Measurements from ENCODE around the gene ZNF784. TPM values are rescaled to one million over a fixed set of nuclear protein-coding genes. Genes with fewer than 3 reads are reported as not detected.

The ZNF784 gene
- total RNA-seq, 2 donors from 2014 or later, result 6.9 to 9.6 TPM

DNA sequence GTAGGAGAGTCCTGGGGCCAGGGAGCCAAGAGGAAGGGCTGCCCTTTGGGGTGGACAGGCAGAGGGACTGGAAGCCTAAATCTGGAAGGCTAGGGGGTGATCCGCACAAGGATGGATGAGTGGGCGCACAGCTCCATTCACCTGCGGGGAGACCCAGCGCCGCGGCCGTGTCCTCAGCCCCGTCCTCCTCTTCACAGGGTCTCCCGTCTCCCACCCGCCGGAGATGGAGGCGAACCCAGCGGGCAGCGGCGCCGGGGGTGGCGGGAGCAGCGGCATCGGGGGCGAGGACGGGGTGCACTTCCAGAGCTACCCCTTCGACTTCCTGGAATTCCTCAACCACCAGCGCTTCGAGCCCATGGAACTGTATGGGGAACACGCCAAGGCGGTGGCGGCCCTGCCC is 11.0 kb downstream of the ZNF784 start:
- H3K9me3 ChIP-seq, result no peaks in the 10 kb centered on the region
- H3K4me3 ChIP-seq, result no peak overlapping the region
- intact Hi-C loops (cut with DNase I), result loop anchor here (5.0 to 10.0 kb wide), 2 partner anchors 96 to 489 kb away; no protein-coding TSS in a partner anchor
- no peaks in the 10 kb centered on the region for H3K27me3 ChIP-seq
- H3K4me1 ChIP-seq, result peaks cover 10% of the 10 kb centered on the region
- no peak for DNase-seq
- peaks cover 0 to 2% of the 10 kb centered on the region in 2 donors for H3K36me3 ChIP-seq (replicated peaks in 1 of 2; ENCODE audit: insufficient read depth in 1 of 2, low read depth in 2 of 2)
- H3K27ac ChIP-seq, result no peak overlapping the region
- no peak for TF ChIP-seq POLR2A (IDR thresholded peaks at IDR 0.05)
- TF ChIP-seq, protein P1, sequence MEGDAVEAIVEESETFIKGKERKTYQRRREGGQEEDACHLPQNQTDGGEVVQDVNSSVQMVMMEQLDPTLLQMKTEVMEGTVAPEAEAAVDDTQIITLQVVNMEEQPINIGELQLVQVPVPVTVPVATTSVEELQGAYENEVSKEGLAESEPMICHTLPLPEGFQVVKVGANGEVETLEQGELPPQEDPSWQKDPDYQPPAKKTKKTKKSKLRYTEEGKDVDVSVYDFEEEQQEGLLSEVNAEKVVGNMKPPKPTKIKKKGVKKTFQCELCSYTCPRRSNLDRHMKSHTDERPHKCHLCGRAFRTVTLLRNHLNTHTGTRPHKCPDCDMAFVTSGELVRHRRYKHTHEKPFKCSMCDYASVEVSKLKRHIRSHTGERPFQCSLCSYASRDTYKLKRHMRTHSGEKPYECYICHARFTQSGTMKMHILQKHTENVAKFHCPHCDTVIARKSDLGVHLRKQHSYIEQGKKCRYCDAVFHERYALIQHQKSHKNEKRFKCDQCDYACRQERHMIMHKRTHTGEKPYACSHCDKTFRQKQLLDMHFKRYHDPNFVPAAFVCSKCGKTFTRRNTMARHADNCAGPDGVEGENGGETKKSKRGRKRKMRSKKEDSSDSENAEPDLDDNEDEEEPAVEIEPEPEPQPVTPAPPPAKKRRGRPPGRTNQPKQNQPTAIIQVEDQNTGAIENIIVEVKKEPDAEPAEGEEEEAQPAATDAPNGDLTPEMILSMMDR (IDR thresholded peaks at IDR 0.05), result no peak
- WGBS, 2 donors, result 92 to 93% methylated on average over 25 to 27 of the region's 27 CpGs
- ATAC-seq, result no peak

DNA sequence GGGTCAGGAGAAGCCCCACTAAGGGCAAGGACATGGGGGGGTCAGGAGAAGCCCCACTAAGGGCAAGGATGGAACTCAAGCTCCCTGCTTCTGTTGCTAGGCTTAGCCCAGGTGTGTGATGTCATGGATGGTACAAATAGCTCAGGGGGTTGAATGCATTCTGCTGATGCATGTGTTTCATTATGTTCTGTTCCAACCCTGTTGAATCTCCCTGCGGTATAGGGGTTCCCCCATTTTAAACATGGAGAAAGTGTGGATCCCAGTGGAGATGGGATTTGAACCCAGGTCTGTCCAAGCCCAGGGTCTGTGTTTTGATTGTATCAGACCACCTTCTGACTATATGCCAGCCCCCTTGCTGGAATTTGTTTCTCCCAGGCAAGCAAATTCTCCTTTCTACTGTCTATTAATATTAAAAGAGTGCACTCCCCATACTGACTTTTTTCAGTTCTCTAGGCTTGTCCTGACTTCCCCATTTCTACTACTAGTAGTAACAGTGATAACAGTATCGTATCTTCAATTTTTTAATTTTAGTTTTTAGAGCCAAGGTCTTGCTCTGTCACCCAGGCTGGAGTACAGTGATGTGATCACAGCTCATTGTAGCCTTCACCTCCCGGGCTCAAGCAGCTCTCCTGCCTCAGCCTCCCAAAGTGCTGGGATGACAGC is 12.3 kb downstream of the ZNF784 start:
- Histone ChIP-seq H3K4me3 (no peak overlapping the region), H3K9me3 (no peaks in the 10 kb centered on the region), H3K27ac (no peak overlapping the region), H3K4me1 (peaks cover 15% of the 10 kb centered on the region), H3K36me3 (replicated peaks in 1 of 2; ENCODE audit: insufficient read depth in 1 of 2, low read depth in 2 of 2) (peaks cover 0 to 2% of the 10 kb centered on the region in 2 donors), H3K27me3 (no peaks in the 10 kb centered on the region)
- TF ChIP-seq POLR2A (IDR thresholded peaks at IDR 0.05), result no peak
- TF ChIP-seq, protein P1 (IDR thresholded peaks at IDR 0.05), result no peak
- intact Hi-C loops (cut with DNase I), result loop anchor here (5.0 to 10.0 kb wide), 2 partner anchors 95 to 487 kb away; no protein-coding TSS in a partner anchor
- no peak for ATAC-seq
- DNase-seq, result no peak
- WGBS, 2 donors, result 73 to 76% methylated on average over 3 of the region's 3 CpGs

DNA sequence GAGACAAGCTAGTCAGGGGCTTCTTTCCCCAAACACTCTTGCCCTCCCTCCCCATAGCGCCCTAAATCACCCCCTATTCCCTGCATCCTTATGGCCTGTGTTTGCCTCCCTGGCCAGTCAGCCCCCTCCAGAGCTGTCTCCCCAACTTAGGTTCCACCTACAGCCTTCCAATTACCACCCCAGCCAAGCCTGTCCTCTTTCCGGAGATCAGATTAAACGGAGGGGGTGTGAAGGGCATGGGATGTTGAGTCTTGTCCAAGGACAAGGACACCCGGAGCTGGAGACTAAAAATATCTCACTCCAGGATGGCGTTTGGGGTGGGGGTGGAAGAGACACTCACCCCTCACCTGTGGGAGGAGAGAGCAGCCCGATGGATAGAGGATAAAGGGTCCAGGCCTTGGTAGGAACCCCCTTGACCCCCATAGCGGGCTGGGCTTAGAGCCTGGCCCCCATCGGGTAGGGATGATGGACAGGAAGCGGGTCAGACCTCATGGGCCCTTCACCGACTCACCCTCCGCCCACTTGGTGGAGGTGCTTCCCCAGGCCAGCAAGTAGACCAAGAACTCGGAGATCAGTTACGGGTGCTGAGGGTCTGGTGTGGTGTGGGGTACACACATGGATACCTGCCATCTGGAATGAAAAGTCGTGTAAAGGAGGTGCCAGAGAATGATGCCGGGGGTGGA is 12.9 kb downstream of the ZNF784 start:
- Histone ChIP-seq H3K27me3 (no peaks in the 10 kb centered on the region), H3K4me3 (no peak overlapping the region), H3K9me3 (no peaks in the 10 kb centered on the region), H3K27ac (no peak overlapping the region), H3K36me3 (replicated peaks in 1 of 2; ENCODE audit: insufficient read depth in 1 of 2, low read depth in 2 of 2) (peaks cover 0 to 2% of the 10 kb centered on the region in 2 donors), H3K4me1 (peaks cover 21% of the 10 kb centered on the region)
- WGBS, 2 donors, result 63 to 65% methylated on average over 12 to 15 of the region's 15 CpGs
- no peak for DNase-seq
- ATAC-seq, result no peak
- no peak for TF ChIP-seq POLR2A (IDR thresholded peaks at IDR 0.05)
- TF ChIP-seq, protein P1 (IDR thresholded peaks at IDR 0.05), result no peak
- intact Hi-C loops (cut with DNase I), result loop anchor here (5.0 to 10.0 kb wide), 2 partner anchors 94 to 487 kb away; no protein-coding TSS in a partner anchor

DNA sequence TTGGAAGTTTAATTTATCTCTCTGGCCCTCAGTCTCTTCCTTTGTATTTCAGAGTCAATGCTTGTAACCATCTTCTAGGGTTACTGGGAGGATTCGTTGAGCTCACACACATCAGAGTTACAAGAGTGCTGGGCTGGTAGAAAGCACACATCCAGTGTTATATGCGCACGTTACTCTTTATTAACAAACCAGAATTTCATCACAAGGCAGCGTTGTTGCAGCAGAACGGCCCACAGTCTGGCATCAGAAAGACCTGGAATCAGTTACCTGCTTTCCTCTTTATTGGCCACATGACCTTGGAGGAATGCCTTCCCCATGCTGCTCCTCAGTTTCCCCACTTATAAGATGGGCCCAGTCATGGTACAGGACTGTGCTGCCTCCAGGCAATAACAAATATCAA is 15.0 kb downstream of the ZNF784 start:
- Histone ChIP-seq H3K36me3 (replicated peaks in 1 of 2; ENCODE audit: insufficient read depth in 1 of 2, low read depth in 2 of 2) (no peaks in the 10 kb centered on the region), H3K9me3 (no peaks in the 10 kb centered on the region), H3K27me3 (no peaks in the 10 kb centered on the region), H3K27ac (no peak overlapping the region), H3K4me1 (peaks cover 31% of the 10 kb centered on the region), H3K4me3 (no peak overlapping the region)
- 75 to 89% methylated on average over 5 of the region's 5 CpGs for WGBS, 2 donors
- ATAC-seq, result no peak
- TF ChIP-seq, protein P1 (IDR thresholded peaks at IDR 0.05), result no peak
- no peak for DNase-seq
- intact Hi-C loops (cut with DNase I), result no loop called here
